GM19351 (cell line): ENCODE measurements around the gene PTPRN2.
"Not testable (repeated sequence)": the region's sequence is repeated elsewhere in the genome, so short reads cannot be mapped to it uniquely, and the experiment has no call there.

Experiments
- ATAC-seq: cut with Tn5 transposase; IDR thresholded peaks from one replicate; pipeline ENCODE4 v1.9.1; 2021; ENCODE audit warnings: mild to moderate bottlenecking, moderate library complexity; ENCODE audit not compliant: unreplicated experiment

PTPRN2 gene

GRCh38 chr7:158407581-158408317, 179.9 kb downstream of the PTPRN2 start:
- no peak for ATAC-seq

GRCh38 chr7:158406801-158407200, 180.8 kb downstream of the PTPRN2 start:
- ATAC-seq: no peak

GRCh38 chr7:158406364-158406763, 181.3 kb downstream of the PTPRN2 start:
- no peak for ATAC-seq

GRCh38 chr7:158405771-158406170, 181.9 kb downstream of the PTPRN2 start:
- not testable (repeated sequence) for ATAC-seq

GRCh38 chr7:158405324-158405723, 182.3 kb downstream of the PTPRN2 start:
- ATAC-seq: no peak

GRCh38 chr7:158404031-158404761, 183.4 kb downstream of the PTPRN2 start:
- no peak for ATAC-seq

- no peak for ATAC-seq
Measured at GRCh38 chr7:158403013-158403821, 184.4 kb downstream of the PTPRN2 start.

GRCh38 chr7:158402471-158402870, 185.2 kb downstream of the PTPRN2 start:
- ATAC-seq: no peak

GRCh38 chr7:158401826-158402225, 185.8 kb downstream of the PTPRN2 start:
- no peak for ATAC-seq

GRCh38 chr7:158401295-158401694, 186.3 kb downstream of the PTPRN2 start:
- no peak for ATAC-seq

GRCh38 chr7:158400601-158401225, 186.9 kb downstream of the PTPRN2 start:
- ATAC-seq: no peak

- ATAC-seq: no peak
Measured at GRCh38 chr7:158399762-158400161, 187.9 kb downstream of the PTPRN2 start.

- ATAC-seq: no peak
Measured at GRCh38 chr7:158398750-158399149, 188.9 kb downstream of the PTPRN2 start.

GRCh38 chr7:158397885-158398284, 189.7 kb downstream of the PTPRN2 start:
- no peak for ATAC-seq

GRCh38 chr7:158396982-158397862, 190.4 kb downstream of the PTPRN2 start:
- no peak for ATAC-seq

GRCh38 chr7:158396301-158396905, 191.2 kb downstream of the PTPRN2 start:
- no peak for ATAC-seq

GRCh38 chr7:158395780-158396278, 191.8 kb downstream of the PTPRN2 start:
- ATAC-seq: no peak

GRCh38 chr7:158395349-158395748, 192.3 kb downstream of the PTPRN2 start:
- ATAC-seq: no peak

- ATAC-seq: no peak
Measured at GRCh38 chr7:158394936-158395335, 192.7 kb downstream of the PTPRN2 start.
